ENCODE data around the gene PRM3.

GRCh38 chr16:11322823-11323222 lies 49.4 kb upstream of the PRM3 start:
- TF ChIP-seq EZH2 (IDR thresholded peaks at IDR 0.05; ENCODE audit: borderline replicate concordance, insufficient read depth, low read depth, low read length, poor library complexity, severe bottlenecking) (no peak), CTCF (IDR thresholded peaks at IDR 0.05) (no peak)

Data from B cell (primary cell).